Measurements from ENCODE around the gene HSFX3.

DNA sequence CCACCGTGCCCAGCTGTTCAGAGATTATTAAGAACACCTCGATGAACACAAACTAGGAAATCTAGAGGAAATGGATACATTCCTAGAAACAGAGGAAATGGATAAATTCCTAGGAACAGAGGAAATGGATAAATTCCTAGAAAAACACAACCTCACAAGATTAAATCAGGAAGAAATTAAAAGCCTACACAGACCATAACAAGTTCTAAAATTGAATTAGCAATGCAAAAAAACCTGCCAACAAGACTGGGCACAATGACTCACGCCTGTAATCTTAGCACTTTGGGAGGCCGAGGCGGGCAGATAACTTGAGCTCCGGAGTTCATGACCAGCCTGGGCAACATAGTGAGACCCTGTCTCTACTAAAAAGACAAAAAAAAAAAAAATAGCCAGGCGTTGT is 31.5 kb downstream of the HSFX3 start:
- TF ChIP-seq ZNF253 (CRISPR knock-in tag; IDR thresholded peaks at IDR 0.05; ENCODE audit: borderline replicate concordance) (no peak), BRD4 (CRISPR knock-in tag; IDR thresholded peaks at IDR 0.05) (no peak), YY1 (IDR thresholded peaks at IDR 0.05; ENCODE audit: insufficient read depth, insufficient replicate concordance, low read depth, low read length) (no peak)
- TF ChIP-seq, protein P1, sequence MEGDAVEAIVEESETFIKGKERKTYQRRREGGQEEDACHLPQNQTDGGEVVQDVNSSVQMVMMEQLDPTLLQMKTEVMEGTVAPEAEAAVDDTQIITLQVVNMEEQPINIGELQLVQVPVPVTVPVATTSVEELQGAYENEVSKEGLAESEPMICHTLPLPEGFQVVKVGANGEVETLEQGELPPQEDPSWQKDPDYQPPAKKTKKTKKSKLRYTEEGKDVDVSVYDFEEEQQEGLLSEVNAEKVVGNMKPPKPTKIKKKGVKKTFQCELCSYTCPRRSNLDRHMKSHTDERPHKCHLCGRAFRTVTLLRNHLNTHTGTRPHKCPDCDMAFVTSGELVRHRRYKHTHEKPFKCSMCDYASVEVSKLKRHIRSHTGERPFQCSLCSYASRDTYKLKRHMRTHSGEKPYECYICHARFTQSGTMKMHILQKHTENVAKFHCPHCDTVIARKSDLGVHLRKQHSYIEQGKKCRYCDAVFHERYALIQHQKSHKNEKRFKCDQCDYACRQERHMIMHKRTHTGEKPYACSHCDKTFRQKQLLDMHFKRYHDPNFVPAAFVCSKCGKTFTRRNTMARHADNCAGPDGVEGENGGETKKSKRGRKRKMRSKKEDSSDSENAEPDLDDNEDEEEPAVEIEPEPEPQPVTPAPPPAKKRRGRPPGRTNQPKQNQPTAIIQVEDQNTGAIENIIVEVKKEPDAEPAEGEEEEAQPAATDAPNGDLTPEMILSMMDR (CRISPR knock-in tag; IDR thresholded peaks at IDR 0.05) = no peak
